ENCODE measurements around the gene GATB.

GATB gene

GRCh38 chr4:151803246-151803645, 42.4 kb upstream of the GATB start:
- H4K20me1 ChIP-seq (ENCODE audit: low read depth, low read length), result no peaks in the 10 kb centered on the region
- H3K4me2 ChIP-seq (ENCODE audit: low read depth, low read length, poor library complexity, severe bottlenecking), result no peak overlapping the region
- H2AFZ ChIP-seq (ENCODE audit: low read depth, low read length, severe bottlenecking), result no peak overlapping the region
- no peaks in the 10 kb centered on the region for H3K9me2 ChIP-seq (replicated peaks; ENCODE audit: insufficient read depth, low read length)
- no peaks in the 10 kb centered on the region for H3K79me2 ChIP-seq (ENCODE audit: insufficient read depth, low read length)
- no peaks in the 10 kb centered on the region for H3F3A ChIP-seq (ENCODE audit: insufficient read depth)
- no peaks in the 10 kb centered on the region for H3K27me3 ChIP-seq (ENCODE audit: low read length)
- H3K9ac ChIP-seq (ENCODE audit: low read length), result no peak overlapping the region
- TF ChIP-seq CTCF (IDR thresholded peaks at IDR 0.05; ENCODE audit: insufficient read depth, low read length, poor library complexity, severe bottlenecking) (no peak), EZH2phosphoT487 (conservative IDR thresholded peaks at IDR 0.05; ENCODE audit: low read length) (no peak)
- H3K9me3 ChIP-seq (ENCODE audit: insufficient read depth, low read length), result no peaks in the 10 kb centered on the region
- no peaks in the 10 kb centered on the region for H3K36me3 ChIP-seq (ENCODE audit: low read length)
- no peak overlapping the region for H3K27ac ChIP-seq (ENCODE audit: low read depth, low read length)
- H3K4me3 ChIP-seq (ENCODE audit: insufficient read depth, low read length, poor library complexity, severe bottlenecking), result no peak overlapping the region

GRCh38 chr4:151801547-151802516, 41.0 kb upstream of the GATB start:
- Histone ChIP-seq H4K20me1 (ENCODE audit: low read depth, low read length) (no peaks in the 10 kb centered on the region), H3K9ac (ENCODE audit: low read length) (no peak overlapping the region), H3K9me3 (ENCODE audit: insufficient read depth, low read length) (no peaks in the 10 kb centered on the region), H3K27ac (ENCODE audit: low read depth, low read length) (no peak overlapping the region), H3K36me3 (ENCODE audit: low read length) (no peaks in the 10 kb centered on the region), H3K4me3 (ENCODE audit: insufficient read depth, low read length, poor library complexity, severe bottlenecking) (no peak overlapping the region), H3K79me2 (ENCODE audit: insufficient read depth, low read length) (no peaks in the 10 kb centered on the region), H2AFZ (ENCODE audit: low read depth, low read length, severe bottlenecking) (no peak overlapping the region), H3K9me2 (replicated peaks; ENCODE audit: insufficient read depth, low read length) (no peaks in the 10 kb centered on the region), H3F3A (ENCODE audit: insufficient read depth) (no peaks in the 10 kb centered on the region), H3K4me2 (ENCODE audit: low read depth, low read length, poor library complexity, severe bottlenecking) (no peak overlapping the region), H3K27me3 (ENCODE audit: low read length) (no peaks in the 10 kb centered on the region)
- TF ChIP-seq CTCF (IDR thresholded peaks at IDR 0.05; ENCODE audit: insufficient read depth, low read length, poor library complexity, severe bottlenecking), result peak; percentile 87
- no peak for TF ChIP-seq EZH2phosphoT487 (conservative IDR thresholded peaks at IDR 0.05; ENCODE audit: low read length)

GRCh38 chr4:151799417-151800012, 38.7 kb upstream of the GATB start:
- Histone ChIP-seq H3K9me2 (replicated peaks; ENCODE audit: insufficient read depth, low read length) (no peaks in the 10 kb centered on the region), H3K4me2 (ENCODE audit: low read depth, low read length, poor library complexity, severe bottlenecking) (no peak overlapping the region), H3K36me3 (ENCODE audit: low read length) (no peaks in the 10 kb centered on the region), H4K20me1 (ENCODE audit: low read depth, low read length) (no peaks in the 10 kb centered on the region), H3K27ac (ENCODE audit: low read depth, low read length) (no peak overlapping the region), H3K79me2 (ENCODE audit: insufficient read depth, low read length) (no peaks in the 10 kb centered on the region), H3K27me3 (ENCODE audit: low read length) (no peaks in the 10 kb centered on the region), H2AFZ (ENCODE audit: low read depth, low read length, severe bottlenecking) (no peak overlapping the region), H3K9ac (ENCODE audit: low read length) (no peak overlapping the region), H3K9me3 (ENCODE audit: insufficient read depth, low read length) (no peaks in the 10 kb centered on the region), H3K4me3 (ENCODE audit: insufficient read depth, low read length, poor library complexity, severe bottlenecking) (no peak overlapping the region), H3F3A (ENCODE audit: insufficient read depth) (no peaks in the 10 kb centered on the region)
- TF ChIP-seq EZH2phosphoT487 (conservative IDR thresholded peaks at IDR 0.05; ENCODE audit: low read length), result no peak
- no peak for TF ChIP-seq CTCF (IDR thresholded peaks at IDR 0.05; ENCODE audit: insufficient read depth, low read length, poor library complexity, severe bottlenecking)

All from SU-DHL-6 (cell line).